ENCODE results near the gene TBX5.
"Not testable (repeated sequence)": the region's sequence is repeated elsewhere in the genome, so short reads cannot be mapped to it uniquely, and the experiment has no call there.

Gene TBX5

DNA sequence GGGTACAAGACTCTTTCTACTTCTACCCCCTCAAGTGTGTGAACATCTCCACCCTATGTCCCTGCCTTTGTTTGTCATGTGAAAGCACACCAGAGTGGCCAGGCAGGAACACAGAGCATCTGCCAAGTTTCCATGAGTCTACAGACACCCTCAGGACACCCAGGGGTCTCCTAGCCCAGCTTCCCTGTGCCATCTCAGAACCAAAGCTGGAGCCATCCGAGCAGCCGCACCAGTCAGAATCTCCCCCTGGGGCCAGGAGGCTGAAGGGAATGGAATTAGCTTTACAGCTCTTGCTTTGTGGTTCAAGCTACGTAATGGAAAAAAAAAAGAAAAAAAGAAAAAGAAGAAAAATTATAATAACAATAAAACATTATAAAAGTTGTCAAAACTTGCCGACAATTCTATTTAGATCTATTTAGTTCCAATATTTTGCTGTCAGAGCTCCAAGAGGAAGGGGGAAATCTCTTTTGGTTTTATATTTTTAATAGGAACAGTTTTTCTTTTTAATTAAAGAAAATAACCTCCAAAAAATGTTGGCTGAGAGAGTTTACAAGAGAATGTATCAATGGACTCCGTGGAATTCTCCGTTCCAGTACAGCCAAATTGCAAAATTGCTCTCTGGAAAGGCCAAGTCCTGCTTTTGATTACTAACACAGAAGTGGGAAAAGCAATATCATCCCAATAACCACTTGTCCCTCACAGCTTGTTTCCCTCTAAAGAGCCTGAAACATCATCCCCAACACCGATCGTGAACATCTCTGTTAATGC is 37.1 kb downstream of the TBX5 start:
- Histone ChIP-seq H3K36me3 (ENCODE audit: insufficient read depth, low read length) (no peaks in the 10 kb centered on the region), H3K27me3 (ENCODE audit: insufficient read depth, low read length) (no peaks in the 10 kb centered on the region), H3K4me3 (ENCODE audit: low read depth, low read length) (no peak overlapping the region), H3K4me1 (ENCODE audit: control insufficient read depth, insufficient read depth, low read length, unreplicated experiment) (no peaks in the 10 kb centered on the region), H2AFZ (ENCODE audit: low read length, unreplicated experiment) (no peak overlapping the region), H3K27ac (ENCODE audit: low read depth, low read length) (no peak overlapping the region), H3K79me2 (ENCODE audit: control insufficient read depth, insufficient read depth, low read length, unreplicated experiment) (no peaks in the 10 kb centered on the region)

DNA sequence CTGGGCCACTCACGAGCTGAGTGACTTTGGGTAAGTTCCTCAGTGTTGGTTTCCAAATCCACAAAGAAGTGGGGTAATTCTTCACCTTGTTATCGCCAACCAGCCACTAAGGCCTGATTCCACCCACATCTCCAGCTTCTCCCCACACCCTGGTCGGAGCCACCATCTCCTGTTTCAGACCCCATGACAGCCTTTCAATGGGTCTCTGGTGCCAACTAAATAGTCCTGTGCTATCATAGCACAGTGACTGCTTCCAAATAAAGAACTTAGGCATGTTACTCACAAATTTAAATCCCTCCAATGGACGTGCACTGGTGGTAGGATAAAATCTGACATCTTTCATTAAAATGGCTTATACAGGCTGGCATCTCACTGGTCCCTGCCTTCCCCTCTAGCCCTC is 44.0 kb downstream of the TBX5 start:
- H3K79me2 ChIP-seq (ENCODE audit: control insufficient read depth, insufficient read depth, low read length, unreplicated experiment), result no peaks in the 10 kb centered on the region
- H3K36me3 ChIP-seq (ENCODE audit: insufficient read depth, low read length), result no peaks in the 10 kb centered on the region
- H2AFZ ChIP-seq (ENCODE audit: low read length, unreplicated experiment), result no peak overlapping the region
- H3K27ac ChIP-seq (ENCODE audit: low read depth, low read length), result no peak overlapping the region
- H3K4me1 ChIP-seq (ENCODE audit: control insufficient read depth, insufficient read depth, low read length, unreplicated experiment), result no peaks in the 10 kb centered on the region
- no peak overlapping the region for H3K4me3 ChIP-seq (ENCODE audit: low read depth, low read length)
- no peaks in the 10 kb centered on the region for H3K27me3 ChIP-seq (ENCODE audit: insufficient read depth, low read length)

DNA sequence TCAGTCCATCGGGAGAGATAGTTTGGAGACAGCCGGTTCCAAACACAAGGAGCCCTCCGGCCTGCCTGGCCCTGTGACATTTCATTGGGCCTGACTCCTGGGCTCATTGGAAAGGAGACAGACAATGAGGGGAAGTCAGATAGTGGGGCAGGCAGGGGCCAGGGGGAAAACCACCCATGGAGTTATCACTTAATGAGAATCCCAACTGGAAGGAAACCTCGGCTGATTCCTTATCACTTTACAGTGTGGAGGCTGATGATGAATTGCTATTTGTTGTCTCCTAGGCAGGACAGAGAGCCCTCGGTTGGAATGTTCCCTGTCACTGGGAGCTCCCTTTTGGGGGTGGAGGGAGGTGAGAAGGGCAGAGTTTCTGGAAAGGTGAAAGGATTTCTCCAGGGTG is 44.4 kb downstream of the TBX5 start:
- Histone ChIP-seq H3K27me3 (ENCODE audit: insufficient read depth, low read length) (no peaks in the 10 kb centered on the region), H3K36me3 (ENCODE audit: insufficient read depth, low read length) (no peaks in the 10 kb centered on the region), H3K79me2 (ENCODE audit: control insufficient read depth, insufficient read depth, low read length, unreplicated experiment) (no peaks in the 10 kb centered on the region), H3K4me3 (ENCODE audit: low read depth, low read length) (no peak overlapping the region), H2AFZ (ENCODE audit: low read length, unreplicated experiment) (no peak overlapping the region), H3K4me1 (ENCODE audit: control insufficient read depth, insufficient read depth, low read length, unreplicated experiment) (no peaks in the 10 kb centered on the region), H3K27ac (ENCODE audit: low read depth, low read length) (no peak overlapping the region)

DNA sequence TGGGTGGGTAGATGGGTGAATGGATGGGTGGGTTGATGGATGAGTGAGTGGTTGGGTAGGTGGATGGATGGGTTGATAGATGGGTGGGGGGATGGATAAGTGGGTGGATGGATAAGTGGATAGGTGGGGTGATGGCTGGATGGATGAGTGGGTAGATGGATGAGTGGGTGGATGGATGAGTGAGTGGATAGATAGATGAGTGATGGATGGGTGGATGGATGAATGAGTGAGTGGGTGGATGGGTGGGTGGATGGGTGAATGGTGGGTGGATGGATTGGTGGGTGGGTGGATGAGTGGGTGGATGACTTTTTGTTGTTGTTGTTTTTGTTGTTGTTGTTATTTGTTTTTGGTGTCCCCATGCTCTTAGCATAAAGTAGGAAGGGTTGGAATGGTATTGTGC is 45.5 kb downstream of the TBX5 start:
- Histone ChIP-seq H3K4me1 (ENCODE audit: control insufficient read depth, insufficient read depth, low read length, unreplicated experiment) (no peaks in the 10 kb centered on the region), H3K27ac (ENCODE audit: low read depth, low read length) (no peak overlapping the region), H3K4me3 (ENCODE audit: low read depth, low read length) (no peak overlapping the region), H3K27me3 (ENCODE audit: insufficient read depth, low read length) (no peaks in the 10 kb centered on the region), H3K36me3 (ENCODE audit: insufficient read depth, low read length) (no peaks in the 10 kb centered on the region), H3K79me2 (ENCODE audit: control insufficient read depth, insufficient read depth, low read length, unreplicated experiment) (no peaks in the 10 kb centered on the region), H2AFZ (ENCODE audit: low read length, unreplicated experiment) (no peak overlapping the region)

DNA sequence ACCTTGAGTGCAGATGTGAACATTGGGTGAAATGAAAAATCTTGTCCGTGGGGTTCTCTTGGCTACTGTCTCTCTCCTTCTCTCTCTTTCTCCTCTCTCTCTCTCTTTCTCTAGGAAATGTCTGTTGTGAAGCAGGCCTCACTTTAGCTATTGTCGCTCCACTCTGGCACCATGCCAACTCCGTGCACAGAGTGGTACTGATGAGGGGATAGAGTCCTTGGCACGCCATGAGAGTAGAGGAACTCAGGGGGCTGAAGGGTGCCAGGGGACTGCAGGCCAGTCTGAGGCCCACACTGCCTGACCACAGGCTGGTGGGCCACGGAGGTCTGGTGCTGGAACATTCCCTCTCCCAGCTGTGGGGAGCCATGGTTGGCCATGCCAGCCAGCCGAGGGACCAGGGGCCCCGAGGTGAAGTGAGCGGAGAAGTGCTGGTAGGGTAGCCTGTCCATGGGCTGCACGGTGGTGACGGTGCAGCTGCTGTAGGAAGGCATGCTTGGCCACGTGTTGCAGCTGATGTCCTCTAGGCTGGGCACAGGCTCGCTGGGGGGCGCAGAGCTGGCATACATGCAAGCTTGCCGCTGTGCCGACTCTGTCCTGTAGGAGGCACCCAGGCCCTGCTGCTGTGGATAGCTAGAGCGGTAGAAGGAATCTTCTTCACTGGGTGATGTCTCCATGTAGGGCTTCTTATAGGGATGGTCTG is 50.4 kb downstream of the TBX5 start:
- Histone ChIP-seq H3K27me3 (ENCODE audit: insufficient read depth, low read length) (no peaks in the 10 kb centered on the region), H3K79me2 (ENCODE audit: control insufficient read depth, insufficient read depth, low read length, unreplicated experiment) (no peaks in the 10 kb centered on the region), H2AFZ (ENCODE audit: low read length, unreplicated experiment) (no peak overlapping the region), H3K4me1 (ENCODE audit: control insufficient read depth, insufficient read depth, low read length, unreplicated experiment) (no peaks in the 10 kb centered on the region), H3K4me3 (ENCODE audit: low read depth, low read length) (no peak overlapping the region), H3K27ac (ENCODE audit: low read depth, low read length) (no peak overlapping the region), H3K36me3 (ENCODE audit: insufficient read depth, low read length) (no peaks in the 10 kb centered on the region)

DNA sequence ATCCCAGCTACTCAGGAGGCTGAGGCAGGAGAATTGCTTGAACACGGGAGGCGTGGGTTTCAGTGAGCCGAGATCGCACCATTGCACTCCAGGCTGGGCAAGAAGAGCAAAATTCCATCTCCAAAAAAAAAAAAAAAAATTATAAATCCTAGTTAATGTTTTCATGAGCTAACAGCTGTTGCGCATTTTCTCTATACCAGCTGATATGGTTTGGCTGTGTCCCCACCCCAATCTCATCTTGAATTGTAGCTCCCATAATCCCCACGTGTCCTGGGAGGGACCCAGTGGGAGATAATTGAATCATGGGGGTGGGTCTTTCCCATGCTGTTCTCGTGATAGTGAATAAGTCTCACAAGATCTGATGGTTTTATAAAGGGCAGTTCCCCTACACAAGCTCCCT is 56.7 kb downstream of the TBX5 start:
- H3K27me3 ChIP-seq (ENCODE audit: insufficient read depth, low read length); H3K79me2 ChIP-seq (ENCODE audit: control insufficient read depth, insufficient read depth, low read length, unreplicated experiment); H3K27ac ChIP-seq (ENCODE audit: low read depth, low read length); H3K4me1 ChIP-seq (ENCODE audit: control insufficient read depth, insufficient read depth, low read length, unreplicated experiment); H3K4me3 ChIP-seq (ENCODE audit: low read depth, low read length); H2AFZ ChIP-seq (ENCODE audit: low read length, unreplicated experiment); H3K36me3 ChIP-seq (ENCODE audit: insufficient read depth, low read length): not testable (repeated sequence)

DNA sequence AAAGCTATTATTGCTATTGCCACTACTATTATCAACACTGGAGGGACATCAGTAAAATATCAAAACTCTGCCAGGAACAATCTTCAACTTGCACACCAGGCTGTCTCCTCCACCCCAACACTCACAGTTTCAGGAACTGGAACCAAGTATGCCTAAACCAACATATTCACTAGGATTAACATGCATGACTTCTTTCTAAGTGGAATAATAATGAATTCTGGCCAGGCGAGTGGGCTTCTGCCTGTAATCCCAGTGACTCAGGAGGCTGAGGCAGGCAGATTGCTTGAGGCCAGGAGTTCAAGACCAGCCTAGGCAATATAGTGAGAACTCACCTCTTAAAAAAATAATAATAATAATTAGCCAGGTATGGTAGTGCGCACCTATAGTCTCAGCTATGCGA is 58.1 kb downstream of the TBX5 start:
- H3K4me1 ChIP-seq (ENCODE audit: control insufficient read depth, insufficient read depth, low read length, unreplicated experiment), result no peaks in the 10 kb centered on the region
- no peak overlapping the region for H3K27ac ChIP-seq (ENCODE audit: low read depth, low read length)
- H3K79me2 ChIP-seq (ENCODE audit: control insufficient read depth, insufficient read depth, low read length, unreplicated experiment), result no peaks in the 10 kb centered on the region
- H3K4me3 ChIP-seq (ENCODE audit: low read depth, low read length), result no peak overlapping the region
- no peaks in the 10 kb centered on the region for H3K27me3 ChIP-seq (ENCODE audit: insufficient read depth, low read length)
- no peaks in the 10 kb centered on the region for H3K36me3 ChIP-seq (ENCODE audit: insufficient read depth, low read length)
- H2AFZ ChIP-seq (ENCODE audit: low read length, unreplicated experiment), result no peak overlapping the region

DNA sequence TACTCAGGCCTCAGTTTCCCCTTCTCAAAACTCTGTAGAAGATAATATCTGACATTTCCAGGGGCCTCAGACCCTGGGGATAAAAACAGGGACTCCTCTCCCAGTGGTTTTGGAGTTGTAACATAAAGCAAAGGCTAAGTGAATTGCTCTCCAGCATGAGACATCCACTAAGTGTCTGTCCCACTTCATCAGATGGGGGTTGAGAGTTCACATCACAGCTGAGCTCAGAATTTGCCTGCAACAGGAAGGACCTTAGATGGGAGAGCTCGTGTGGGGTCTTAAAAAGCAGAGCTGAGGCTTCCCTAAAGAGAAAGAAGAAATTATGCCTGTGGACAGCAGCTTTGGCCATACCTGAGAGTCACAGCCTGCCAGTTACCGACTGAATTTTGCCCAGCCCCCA is 61.1 kb downstream of the TBX5 start:
- H3K27ac ChIP-seq (ENCODE audit: low read depth, low read length), result no peak overlapping the region
- no peaks in the 10 kb centered on the region for H3K4me1 ChIP-seq (ENCODE audit: control insufficient read depth, insufficient read depth, low read length, unreplicated experiment)
- H3K79me2 ChIP-seq (ENCODE audit: control insufficient read depth, insufficient read depth, low read length, unreplicated experiment), result no peaks in the 10 kb centered on the region
- H2AFZ ChIP-seq (ENCODE audit: low read length, unreplicated experiment), result no peak overlapping the region
- H3K36me3 ChIP-seq (ENCODE audit: insufficient read depth, low read length), result no peaks in the 10 kb centered on the region
- H3K4me3 ChIP-seq (ENCODE audit: low read depth, low read length), result no peak overlapping the region
- no peaks in the 10 kb centered on the region for H3K27me3 ChIP-seq (ENCODE audit: insufficient read depth, low read length)

DNA sequence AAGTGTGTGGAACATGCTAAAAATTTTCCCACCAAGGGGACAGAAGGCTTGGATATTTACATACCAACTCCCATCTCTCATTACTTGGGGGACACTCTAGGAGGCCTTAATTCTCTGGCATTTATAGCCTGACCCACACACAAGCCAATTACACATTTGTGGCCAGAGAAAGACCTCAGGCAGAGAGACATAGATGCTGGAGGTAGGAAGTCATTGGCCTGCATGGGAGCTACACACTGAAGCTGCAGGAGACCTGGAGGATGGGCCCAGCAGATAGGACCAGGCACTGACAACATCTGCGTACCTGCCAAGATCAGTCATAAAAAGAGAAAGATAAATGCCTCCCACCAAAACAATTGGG is 61.7 kb downstream of the TBX5 start:
- H3K4me1 ChIP-seq (ENCODE audit: control insufficient read depth, insufficient read depth, low read length, unreplicated experiment), result no peaks in the 10 kb centered on the region
- no peak overlapping the region for H3K4me3 ChIP-seq (ENCODE audit: low read depth, low read length)
- H3K79me2 ChIP-seq (ENCODE audit: control insufficient read depth, insufficient read depth, low read length, unreplicated experiment), result no peaks in the 10 kb centered on the region
- H2AFZ ChIP-seq (ENCODE audit: low read length, unreplicated experiment), result no peak overlapping the region
- no peaks in the 10 kb centered on the region for H3K36me3 ChIP-seq (ENCODE audit: insufficient read depth, low read length)
- H3K27me3 ChIP-seq (ENCODE audit: insufficient read depth, low read length), result no peaks in the 10 kb centered on the region
- H3K27ac ChIP-seq (ENCODE audit: low read depth, low read length), result no peak overlapping the region

DNA sequence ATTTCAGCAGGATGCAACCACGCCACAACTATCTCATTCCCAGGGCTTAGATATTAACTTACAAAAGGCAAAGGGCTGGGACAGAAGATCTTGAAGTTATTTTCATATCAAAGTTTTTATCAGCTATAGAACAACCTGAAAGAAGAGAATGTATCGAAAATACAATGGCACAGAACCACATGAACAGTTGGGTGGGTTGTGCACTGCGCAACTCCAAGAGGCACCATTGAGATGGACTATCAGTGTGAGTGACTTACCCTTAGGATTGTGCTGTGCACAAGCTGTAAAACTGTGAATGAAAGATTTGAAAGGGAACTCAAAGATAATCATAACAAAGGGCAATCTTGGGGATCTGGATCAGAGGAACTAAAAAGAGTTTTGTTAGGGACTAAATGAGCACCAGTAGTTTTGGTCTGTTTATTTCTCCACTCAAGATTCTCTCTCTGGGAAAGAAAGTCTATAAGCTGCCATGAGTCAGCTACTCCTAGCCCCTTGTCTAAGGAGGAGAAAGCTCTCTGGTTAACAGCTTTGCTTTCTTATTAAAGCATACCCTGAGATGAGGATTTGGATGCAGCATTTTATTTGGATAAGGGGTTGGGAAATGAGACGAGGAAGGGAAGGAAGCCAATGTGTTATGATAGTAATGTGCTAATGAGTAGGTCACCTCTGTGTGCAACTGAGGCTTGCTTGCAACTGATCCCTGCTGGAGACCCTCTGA is 62.2 kb downstream of the TBX5 start:
- Histone ChIP-seq H3K27ac (ENCODE audit: low read depth, low read length) (no peak overlapping the region), H3K36me3 (ENCODE audit: insufficient read depth, low read length) (no peaks in the 10 kb centered on the region), H3K27me3 (ENCODE audit: insufficient read depth, low read length) (no peaks in the 10 kb centered on the region), H3K79me2 (ENCODE audit: control insufficient read depth, insufficient read depth, low read length, unreplicated experiment) (no peaks in the 10 kb centered on the region), H2AFZ (ENCODE audit: low read length, unreplicated experiment) (no peak overlapping the region), H3K4me3 (ENCODE audit: low read depth, low read length) (no peak overlapping the region), H3K4me1 (ENCODE audit: control insufficient read depth, insufficient read depth, low read length, unreplicated experiment) (no peaks in the 10 kb centered on the region)

DNA sequence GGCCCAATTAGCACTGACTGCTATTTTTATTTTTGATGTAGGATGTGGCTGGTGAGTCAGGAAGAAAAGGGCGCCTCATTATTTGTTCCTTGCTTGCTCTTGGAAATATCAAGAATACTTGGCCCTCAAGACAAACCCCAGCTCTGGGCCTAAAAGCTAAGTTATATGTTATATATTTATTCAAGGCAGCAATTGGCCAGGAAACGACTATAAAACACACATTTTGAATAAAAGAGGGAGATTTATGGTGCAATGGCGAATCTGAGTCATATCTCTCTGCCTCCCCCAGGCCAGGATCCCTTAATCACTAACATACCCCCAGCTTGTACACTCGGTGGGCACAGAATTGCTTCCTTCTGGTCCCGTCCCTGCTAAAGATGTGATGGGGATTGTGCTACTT is 63.3 kb downstream of the TBX5 start:
- no peak overlapping the region for H3K4me3 ChIP-seq (ENCODE audit: low read depth, low read length)
- H3K4me1 ChIP-seq (ENCODE audit: control insufficient read depth, insufficient read depth, low read length, unreplicated experiment), result no peaks in the 10 kb centered on the region
- H3K27ac ChIP-seq (ENCODE audit: low read depth, low read length), result no peak overlapping the region
- H3K36me3 ChIP-seq (ENCODE audit: insufficient read depth, low read length), result no peaks in the 10 kb centered on the region
- no peak overlapping the region for H2AFZ ChIP-seq (ENCODE audit: low read length, unreplicated experiment)
- no peaks in the 10 kb centered on the region for H3K79me2 ChIP-seq (ENCODE audit: control insufficient read depth, insufficient read depth, low read length, unreplicated experiment)
- no peaks in the 10 kb centered on the region for H3K27me3 ChIP-seq (ENCODE audit: insufficient read depth, low read length)

Data from ACC112 (cell line).